Measurements from ENCODE around the gene CDK14.

DNA sequence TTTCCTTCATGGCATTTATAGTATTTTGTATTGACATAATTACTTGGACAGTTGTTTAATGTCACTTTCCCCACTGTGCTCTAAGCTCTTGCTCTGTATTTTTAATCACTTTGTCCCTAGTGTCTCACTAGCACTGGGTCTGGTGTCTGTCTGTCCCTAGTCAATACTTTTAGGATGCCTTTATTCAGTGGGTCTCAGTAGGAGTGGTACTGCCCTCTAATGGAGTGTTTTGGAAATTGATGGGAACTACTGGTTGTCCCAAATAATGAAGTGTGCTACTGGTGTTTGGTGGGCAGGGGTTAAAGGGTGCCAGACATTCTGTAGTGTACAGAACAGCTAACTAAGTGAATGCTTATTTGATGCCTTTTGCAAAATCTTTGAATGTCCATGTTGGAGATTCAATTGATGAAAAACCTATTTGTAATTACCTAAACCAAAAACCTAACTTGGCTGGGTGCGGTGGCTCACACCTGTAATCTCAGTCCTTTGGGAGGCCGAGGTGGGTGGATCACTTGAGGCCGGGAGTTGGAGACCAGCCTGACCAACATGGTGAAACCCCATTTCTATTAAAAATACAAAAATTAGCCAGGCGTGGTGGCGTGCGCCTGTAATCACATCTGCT is 33.3 kb downstream of the CDK14 start:
- TF ChIP-seq CREM (CRISPR knock-in tag; IDR thresholded peaks at IDR 0.05) (no peak), ZNF263 (CRISPR knock-in tag; IDR thresholded peaks at IDR 0.05; ENCODE audit: low read depth) (no peak), HMGA2 (CRISPR knock-in tag; IDR thresholded peaks at IDR 0.05) (no peak), RELA (CRISPR knock-in tag; IDR thresholded peaks at IDR 0.05; ENCODE audit: borderline replicate concordance) (no peak), ELF4 (CRISPR knock-in tag; IDR thresholded peaks at IDR 0.05; ENCODE audit: low read depth) (no peak), FOXP1 (CRISPR knock-in tag; IDR thresholded peaks at IDR 0.05; ENCODE audit: borderline replicate concordance) (no peak), ATF1 (CRISPR knock-in tag; IDR thresholded peaks at IDR 0.05) (no peak), TEAD4 (CRISPR knock-in tag; IDR thresholded peaks at IDR 0.05) (no peak)
- TF ChIP-seq, protein P1, sequence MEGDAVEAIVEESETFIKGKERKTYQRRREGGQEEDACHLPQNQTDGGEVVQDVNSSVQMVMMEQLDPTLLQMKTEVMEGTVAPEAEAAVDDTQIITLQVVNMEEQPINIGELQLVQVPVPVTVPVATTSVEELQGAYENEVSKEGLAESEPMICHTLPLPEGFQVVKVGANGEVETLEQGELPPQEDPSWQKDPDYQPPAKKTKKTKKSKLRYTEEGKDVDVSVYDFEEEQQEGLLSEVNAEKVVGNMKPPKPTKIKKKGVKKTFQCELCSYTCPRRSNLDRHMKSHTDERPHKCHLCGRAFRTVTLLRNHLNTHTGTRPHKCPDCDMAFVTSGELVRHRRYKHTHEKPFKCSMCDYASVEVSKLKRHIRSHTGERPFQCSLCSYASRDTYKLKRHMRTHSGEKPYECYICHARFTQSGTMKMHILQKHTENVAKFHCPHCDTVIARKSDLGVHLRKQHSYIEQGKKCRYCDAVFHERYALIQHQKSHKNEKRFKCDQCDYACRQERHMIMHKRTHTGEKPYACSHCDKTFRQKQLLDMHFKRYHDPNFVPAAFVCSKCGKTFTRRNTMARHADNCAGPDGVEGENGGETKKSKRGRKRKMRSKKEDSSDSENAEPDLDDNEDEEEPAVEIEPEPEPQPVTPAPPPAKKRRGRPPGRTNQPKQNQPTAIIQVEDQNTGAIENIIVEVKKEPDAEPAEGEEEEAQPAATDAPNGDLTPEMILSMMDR (IDR thresholded peaks at IDR 0.05): peak; percentile 43
- TF ChIP-seq, protein P2, sequence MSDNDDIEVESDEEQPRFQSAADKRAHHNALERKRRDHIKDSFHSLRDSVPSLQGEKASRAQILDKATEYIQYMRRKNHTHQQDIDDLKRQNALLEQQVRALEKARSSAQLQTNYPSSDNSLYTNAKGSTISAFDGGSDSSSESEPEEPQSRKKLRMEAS (CRISPR knock-in tag; IDR thresholded peaks at IDR 0.05): no peak
- TF ChIP-seq, protein P3, sequence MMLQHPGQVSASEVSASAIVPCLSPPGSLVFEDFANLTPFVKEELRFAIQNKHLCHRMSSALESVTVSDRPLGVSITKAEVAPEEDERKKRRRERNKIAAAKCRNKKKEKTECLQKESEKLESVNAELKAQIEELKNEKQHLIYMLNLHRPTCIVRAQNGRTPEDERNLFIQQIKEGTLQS (CRISPR knock-in tag; conservative IDR thresholded peaks at IDR 0.05): no peak
- TF ChIP-seq, protein P4, sequence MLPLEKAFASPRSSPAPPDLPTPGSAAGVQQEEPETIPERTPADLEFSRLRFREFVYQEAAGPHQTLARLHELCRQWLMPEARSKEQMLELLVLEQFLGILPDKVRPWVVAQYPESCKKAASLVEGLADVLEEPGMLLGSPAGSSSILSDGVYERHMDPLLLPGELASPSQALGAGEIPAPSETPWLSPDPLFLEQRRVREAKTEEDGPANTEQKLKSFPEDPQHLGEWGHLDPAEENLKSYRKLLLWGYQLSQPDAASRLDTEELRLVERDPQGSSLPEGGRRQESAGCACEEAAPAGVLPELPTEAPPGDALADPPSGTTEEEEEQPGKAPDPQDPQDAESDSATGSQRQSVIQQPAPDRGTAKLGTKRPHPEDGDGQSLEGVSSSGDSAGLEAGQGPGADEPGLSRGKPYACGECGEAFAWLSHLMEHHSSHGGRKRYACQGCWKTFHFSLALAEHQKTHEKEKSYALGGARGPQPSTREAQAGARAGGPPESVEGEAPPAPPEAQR (CRISPR knock-in tag; IDR thresholded peaks at IDR 0.05): no peak
- TF ChIP-seq, protein P5, sequence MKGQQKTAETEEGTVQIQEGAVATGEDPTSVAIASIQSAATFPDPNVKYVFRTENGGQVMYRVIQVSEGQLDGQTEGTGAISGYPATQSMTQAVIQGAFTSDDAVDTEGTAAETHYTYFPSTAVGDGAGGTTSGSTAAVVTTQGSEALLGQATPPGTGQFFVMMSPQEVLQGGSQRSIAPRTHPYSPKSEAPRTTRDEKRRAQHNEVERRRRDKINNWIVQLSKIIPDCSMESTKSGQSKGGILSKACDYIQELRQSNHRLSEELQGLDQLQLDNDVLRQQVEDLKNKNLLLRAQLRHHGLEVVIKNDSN (CRISPR knock-in tag; IDR thresholded peaks at IDR 0.05): no peak
